RKO (cell line): Measurements from ENCODE around the gene FATE1.
"Not testable (repeated sequence)": the region's sequence is repeated elsewhere in the genome, so short reads cannot be mapped to it uniquely, and the experiment has no call there.

Experiments used
- DNase-seq: peaks from one replicate; pipeline ENCODE4 v3.0.0-alpha.2; 2016; ENCODE audit warnings: low spot score

Gene FATE1

DNA sequence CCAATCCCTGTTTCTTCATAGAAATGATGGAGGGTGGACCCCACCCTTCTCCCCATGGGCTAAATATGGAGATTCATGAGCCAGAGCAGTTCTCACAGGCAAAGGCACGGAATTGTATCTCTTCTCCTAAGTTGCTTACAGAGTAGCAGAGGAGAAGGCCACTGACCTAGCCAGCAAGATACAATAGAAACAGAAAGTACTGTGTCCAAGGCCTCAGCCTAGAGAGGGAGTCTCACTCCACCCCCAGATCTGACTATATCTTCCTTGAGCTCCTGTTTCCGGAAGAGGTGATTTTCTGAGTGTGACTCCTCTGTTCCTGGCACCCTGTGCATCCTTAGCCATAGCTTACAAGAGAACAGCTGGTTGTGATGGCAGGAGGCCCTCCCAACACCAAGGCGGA is at the start of gene FATE1:
TSS of gene FATE1 (plus strand) at position 284 of the 400 bp plus-strand sequence. CDS start at position 369, 85 bp downstream.
- DNase-seq = no peak

GRCh38 chrX:151675121-151675746 is 40.6 kb upstream of the FATE1 start:
- no peak for DNase-seq

DNA sequence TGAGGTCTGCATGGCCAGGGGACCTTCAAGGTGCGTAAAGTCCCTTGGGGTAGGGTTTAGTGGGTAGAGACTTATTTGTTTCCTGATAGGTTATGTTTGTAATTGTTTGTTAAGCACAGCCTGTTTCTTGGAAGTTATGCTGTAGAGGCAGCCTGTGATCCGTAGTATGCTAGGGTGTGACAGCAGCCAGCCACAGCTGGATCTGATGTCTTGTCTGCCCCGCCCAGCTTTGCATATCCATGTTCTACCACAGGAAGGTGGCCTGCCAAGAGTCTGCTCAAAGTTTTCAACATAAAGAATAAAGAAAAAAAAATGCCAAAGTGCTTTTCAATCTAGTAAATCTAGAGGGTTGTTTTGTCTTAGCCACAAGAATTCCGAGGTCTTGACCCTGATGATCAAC is 39.6 kb upstream of the FATE1 start:
- no peak for DNase-seq

- no peak for DNase-seq
Measured at GRCh38 chrX:151679798-151680402, 35.9 kb upstream of the FATE1 start.

DNA sequence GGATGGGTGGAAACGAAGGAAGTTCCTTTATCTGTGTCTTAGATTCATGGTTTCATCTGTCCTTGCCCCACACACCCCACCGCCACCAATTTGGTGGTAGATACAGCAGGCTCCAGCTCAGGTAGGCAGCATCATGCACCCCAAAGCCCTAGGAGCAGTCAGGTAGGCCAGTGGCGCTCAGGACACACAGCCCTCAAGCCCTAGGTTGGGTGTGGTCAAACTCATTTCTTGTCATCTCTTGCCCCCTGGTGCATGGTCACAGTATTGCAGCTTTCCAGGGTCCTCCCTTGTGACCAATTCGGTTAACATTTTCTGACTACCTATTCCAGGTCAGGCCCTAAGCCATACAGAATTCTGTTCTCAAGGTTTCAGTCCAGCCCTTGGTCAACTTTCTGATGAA is 35.0 kb upstream of the FATE1 start:
- DNase-seq = peak; percentile 46

DNA sequence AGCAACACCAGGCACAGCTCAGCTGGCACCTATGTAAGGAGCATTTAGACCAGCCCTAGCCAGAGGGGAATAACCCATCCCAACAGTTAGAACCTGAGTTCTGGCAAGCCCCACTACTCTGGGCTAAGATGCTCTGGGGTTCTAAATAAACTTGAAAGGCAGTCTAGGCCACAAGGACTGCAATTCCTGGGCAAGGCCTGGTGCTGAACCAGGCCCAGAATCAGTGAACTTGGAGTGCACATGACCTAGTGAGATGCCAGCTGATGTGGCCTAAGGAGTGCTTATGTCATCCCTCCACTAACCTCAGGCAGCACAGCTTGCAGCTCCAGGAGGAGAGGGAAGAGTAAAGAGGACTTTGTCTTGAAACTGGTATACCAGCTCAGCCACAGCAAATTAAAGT is 28.2 kb upstream of the FATE1 start:
- DNase-seq = no peak

GRCh38 chrX:151688695-151689094 is 27.1 kb upstream of the FATE1 start:
- no peak for DNase-seq

DNA sequence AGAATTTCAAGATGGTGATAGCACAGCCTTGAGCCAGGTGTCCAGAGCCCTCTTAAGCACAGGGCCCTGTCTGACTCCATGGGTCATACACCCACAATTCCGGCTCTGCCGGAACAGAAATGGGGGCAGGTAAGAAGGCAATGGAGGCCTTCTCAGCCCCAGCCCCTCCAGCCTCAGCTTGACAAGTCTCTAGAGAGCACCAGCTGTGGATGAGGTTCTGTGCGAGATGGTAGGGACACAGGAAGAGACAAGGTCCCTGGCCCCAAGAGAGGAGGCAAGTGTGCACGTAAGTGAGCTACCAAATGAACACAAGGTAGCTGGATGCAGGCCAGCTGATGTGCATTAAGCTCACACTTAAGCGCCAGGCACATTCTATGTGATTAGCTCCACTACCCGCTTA is 23.0 kb upstream of the FATE1 start:
- no peak for DNase-seq

GRCh38 chrX:151694121-151694520 is 21.7 kb upstream of the FATE1 start:
- no peak for DNase-seq

DNA sequence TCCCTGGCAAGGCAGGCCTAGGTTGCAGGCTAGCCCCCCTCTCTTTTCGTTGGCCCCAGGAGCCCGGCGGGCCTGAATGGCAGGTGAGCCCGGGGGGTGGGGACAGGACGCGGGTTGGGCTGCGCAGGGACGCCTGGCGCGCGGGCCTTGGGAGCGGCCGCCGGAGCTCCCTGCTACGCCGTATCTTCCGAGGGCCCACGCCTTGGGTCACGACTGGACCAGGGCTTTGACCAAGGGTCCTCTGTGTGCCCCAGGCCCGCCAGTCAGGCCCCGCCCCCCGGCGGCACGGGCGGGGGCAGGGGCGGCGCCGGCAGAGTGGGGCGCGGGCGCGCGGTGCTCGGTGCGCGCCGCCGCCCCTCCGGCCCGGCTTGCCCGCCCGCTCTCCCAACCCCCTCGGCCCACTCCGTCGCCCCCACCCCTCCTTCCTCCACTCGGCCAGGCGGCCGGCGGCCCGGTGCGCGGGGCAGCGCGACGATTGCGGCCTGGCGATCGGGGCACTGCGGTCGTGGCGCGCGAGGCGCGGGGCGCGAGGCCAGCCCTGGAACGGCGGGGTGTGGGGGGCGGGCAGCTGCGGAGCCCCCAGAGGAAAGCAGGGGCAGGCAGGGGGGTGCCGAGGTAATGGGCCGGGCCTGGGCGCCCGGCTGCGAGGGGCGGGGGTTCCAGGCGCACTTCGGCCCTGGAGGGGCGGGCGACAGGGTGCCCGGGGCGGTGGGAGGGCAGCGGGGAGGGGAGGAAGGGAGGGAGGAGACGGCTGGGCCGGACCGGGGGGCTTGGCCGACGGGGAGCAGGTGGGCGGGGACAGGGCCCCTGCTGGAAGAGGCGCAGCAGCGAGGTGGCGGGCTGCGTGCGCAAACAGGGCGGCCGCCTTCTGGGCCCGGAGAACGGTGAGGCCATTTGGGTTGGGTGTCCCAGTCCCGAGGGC is 20.9 kb upstream of the FATE1 start, which contains the start of gene PRRG3:
TSS of gene PRRG3 (plus strand) at position 798 of the 922 bp plus-strand sequence. CDS start 3,357 bp downstream, outside the sequence.
- DNase-seq = no peak

- no peak for DNase-seq
Measured at GRCh38 chrX:151695583-151696340, 20.1 kb upstream of the FATE1 start.

DNA sequence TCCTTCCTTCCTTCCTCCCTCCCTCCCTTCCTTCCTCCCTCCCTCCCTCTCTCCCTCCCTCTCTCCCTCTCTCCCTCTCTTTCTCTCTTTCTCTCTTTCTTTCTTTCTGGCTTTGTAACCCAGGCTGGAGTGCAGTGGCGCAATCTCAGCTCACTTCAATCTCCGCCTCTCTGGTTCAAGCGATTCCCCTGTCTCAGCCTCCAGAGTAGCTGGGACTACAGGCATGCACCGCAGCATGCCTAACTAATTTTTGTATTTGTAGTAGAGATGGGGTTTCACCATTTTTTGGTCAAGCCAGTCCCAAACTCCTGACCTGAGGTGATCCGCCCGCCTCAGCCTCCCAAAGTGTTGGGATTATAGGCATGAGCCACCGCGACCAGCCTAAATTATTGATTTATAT is 18.8 kb upstream of the FATE1 start:
- DNase-seq = not testable (repeated sequence)

- no peak for DNase-seq
Measured at GRCh38 chrX:151697522-151697921, 18.3 kb upstream of the FATE1 start.

DNA sequence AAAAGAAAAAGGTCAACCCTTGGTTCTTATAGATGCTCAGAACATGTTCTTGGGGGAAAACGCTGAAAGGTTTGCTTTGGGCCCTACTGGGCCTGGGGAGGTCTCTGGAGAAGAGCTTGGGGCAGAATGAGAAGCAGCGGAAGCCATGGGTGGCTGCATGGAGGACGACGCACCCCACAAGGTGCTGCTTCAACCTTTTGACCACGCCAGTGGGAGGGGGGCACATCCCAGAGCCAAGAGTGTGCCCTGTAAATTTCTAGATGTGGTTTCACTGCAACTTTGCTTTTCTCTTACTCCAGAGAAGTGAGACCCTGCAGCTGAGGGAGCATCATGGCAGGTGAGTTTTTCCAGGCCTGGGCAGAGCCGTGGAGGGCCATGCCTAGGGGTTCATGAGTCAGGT is 17.4 kb upstream of the FATE1 start:
- DNase-seq = no peak

GRCh38 chrX:151699746-151700145 is 16.1 kb upstream of the FATE1 start:
- DNase-seq = no peak

DNA sequence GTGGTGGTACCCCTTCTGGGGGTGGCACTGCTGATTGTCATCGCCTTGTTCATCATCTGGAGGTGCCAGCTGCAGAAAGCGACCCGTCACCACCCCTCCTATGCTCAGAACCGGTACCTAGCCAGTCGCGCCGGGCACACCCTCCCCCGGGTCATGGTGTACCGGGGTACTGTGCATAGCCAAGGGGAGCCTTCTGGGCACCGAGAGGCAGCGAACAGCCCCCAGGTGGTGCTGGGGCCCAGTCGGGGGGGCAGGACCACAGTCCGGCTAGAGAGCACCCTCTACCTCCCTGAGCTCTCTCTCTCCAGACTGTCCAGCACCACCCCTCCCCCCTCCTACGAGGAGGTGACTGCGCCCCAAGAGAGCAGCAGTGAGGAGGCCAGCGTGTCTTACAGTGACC is 15.3 kb upstream of the FATE1 start:
- no peak for DNase-seq

GRCh38 chrX:151701071-151701470 is 14.8 kb upstream of the FATE1 start:
- no peak for DNase-seq

DNA sequence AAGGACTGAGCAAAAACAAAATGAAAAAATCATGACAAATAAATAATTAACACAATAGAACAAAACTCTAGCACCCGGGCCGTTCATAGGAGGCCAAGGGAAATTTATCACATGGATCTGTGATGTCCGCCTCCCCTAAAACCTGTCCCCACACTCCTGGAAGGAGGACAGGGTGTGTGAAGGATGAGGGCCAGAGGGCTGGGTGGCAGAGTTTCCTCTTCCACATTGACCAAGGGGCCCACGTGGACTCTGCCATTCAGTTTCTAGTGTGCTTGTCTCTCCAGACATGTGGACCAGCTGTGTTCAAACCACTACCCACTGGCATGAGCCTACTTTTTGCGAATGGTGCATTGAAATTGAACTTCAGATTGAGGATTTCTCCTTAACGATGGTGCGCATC is 14.3 kb upstream of the FATE1 start:
- DNase-seq = no peak

DNA sequence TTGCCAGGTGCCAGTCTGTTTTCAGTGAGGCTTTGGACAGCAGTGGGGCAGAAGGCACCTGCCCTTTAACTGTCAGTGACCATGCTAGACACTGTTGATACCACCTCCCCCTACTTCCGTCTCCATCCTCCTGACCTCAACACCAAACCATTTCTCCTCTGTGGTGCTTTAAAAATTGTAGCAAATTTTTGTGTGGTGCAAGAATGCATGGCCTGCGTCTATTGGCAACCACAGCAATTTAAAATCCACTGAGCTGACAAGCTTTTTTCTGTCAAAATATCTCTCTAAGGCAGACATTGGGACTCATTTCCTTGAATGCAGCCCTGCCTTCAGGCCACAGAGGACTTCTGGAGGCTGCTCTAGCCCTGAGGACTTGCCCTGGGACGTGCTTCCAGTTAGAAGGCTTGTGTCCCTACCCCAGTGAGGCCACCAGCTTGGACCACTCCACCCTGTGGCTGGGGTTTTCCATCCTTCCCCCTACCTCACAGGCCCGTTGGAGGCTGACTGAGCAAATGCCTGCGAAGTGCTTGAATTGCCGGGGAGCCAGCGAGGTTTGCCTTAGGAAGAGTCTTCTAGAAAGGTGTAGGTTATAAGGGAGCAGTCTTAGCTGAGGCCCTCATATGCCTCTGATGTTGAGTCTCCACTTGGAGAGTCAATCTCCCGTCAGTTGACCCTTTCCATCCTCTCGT is 13.7 kb upstream of the FATE1 start:
- DNase-seq = no peak

DNA sequence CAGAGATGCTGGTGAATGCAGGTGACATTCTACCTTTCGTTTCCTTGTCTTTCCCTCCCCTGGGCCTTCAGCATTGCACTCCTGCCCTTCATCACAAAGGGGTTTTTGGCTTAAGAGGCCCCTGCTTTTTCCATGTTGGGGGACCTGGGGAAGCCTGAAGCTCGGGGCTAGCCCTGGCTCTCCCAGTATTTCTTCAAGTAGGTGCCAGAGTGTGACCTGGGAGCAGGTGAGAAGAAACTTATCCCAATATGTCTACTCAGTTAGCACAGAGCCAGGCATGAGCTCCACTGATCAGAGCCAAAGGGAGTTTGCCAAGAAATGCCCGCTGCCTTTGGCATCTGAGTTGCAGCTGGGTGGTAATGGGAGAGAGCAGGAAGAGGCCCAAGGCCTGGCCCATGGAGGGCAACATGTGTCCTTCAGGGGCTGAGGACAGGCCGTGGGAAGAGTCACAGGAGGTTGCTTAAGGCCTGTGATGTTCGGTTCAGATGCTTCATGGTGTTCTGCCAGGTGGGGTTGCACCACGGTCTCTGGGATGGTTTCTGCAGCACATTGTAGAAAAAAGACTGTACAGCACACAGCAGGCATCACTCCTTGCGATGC is 13.0 kb upstream of the FATE1 start:
- DNase-seq = no peak

GRCh38 chrX:151703487-151703886 is 12.3 kb upstream of the FATE1 start:
- DNase-seq = no peak
